GM12878 (cell line): Measurements from ENCODE around the gene GRB10. TPM values are rescaled to one million over a fixed set of nuclear protein-coding genes. Genes with fewer than 3 reads are reported as not detected.

Experiments used
- ATAC-seq: fragments of 200-7000 bp; cut with Tn5 transposase; 3 replicates; pipeline ENCODE4 v1.9.1; 2020; ENCODE audit warnings: mild to moderate bottlenecking, moderate library complexity
- BruUV-seq: library from RNA; stranded (reverse); fragments of 400-500 nt; replicated peaks from 2 replicates; lab custom pipeline; 2021; lab: Mats Ljungman, UMichigan
- CTCF ChIA-PET: fragments of 300-600 bp; sonication (Branson Sonifier 250); formaldehyde crosslinking; extraction: SDS; loops from one replicate; lab custom pipeline; 2021; ENCODE audit warnings: inconsistent platforms; lab: Yijun Ruan, JAX
- POLR2A ChIA-PET: fragments of 350-600 bp; formaldehyde crosslinking; extraction: SDS; loops from one replicate; lab custom pipeline; 2021; ENCODE audit warnings: inconsistent platforms; lab: Charles Lee
- RAD21 ChIA-PET: fragments of 300-600 bp; sonication (Branson Sonifier 250); formaldehyde crosslinking; loops from one replicate; lab custom pipeline; 2023; ENCODE audit warnings: antibody characterized with exemption; ENCODE audit not compliant: unreplicated experiment; lab: Charles Lee
- SMC1A ChIA-PET: fragments of 300-600 bp; sonication (Branson Sonifier 250); formaldehyde crosslinking; loops from one replicate; lab custom pipeline; 2023; ENCODE audit not compliant: unreplicated experiment, uncharacterized antibody; lab: Charles Lee
- DNase-seq: peaks from one replicate; pipeline ENCODE4 v3.0.0-alpha.2; 2011; ENCODE audit warnings: low read depth, low spot score
- FAIRE-seq: peaks from 3 replicates; lab custom pipeline; 2011; peaks lifted over from hg19 to GRCh38; lab: Jason Lieb, UNC
- H2AFZ ChIP-seq: 2 replicates; pipeline ENCODE4 v1.6.0; 2011; ENCODE audit warnings: low read depth, low read length, control low read depth; ENCODE audit not compliant: control insufficient read depth
- H3K27ac ChIP-seq: 2 replicates; pipeline ENCODE4 v1.5.1; 2011; ENCODE audit warnings: control low read depth; ENCODE audit not compliant: control insufficient read depth, insufficient read depth
- H3K27me3 ChIP-seq, 2 experiments: replicated peaks in 1 of 2; 2 replicates each; pipeline versions ENCODE4 v1.6.0 to v1.6.1; 2011; ENCODE audit warnings: low read length in 1 of 2; ENCODE audit not compliant: control insufficient read depth in 2 of 2, insufficient read depth in 2 of 2
- H3K36me3 ChIP-seq, 2 experiments: 2 replicates each; pipeline ENCODE4 v1.5.1; 2011; ENCODE audit warnings: low read length in 1 of 2; ENCODE audit not compliant: control insufficient read depth in 2 of 2, insufficient read depth in 2 of 2
- H3K4me1 ChIP-seq: 2 replicates; pipeline ENCODE4 v1.6.1; 2011; ENCODE audit warnings: mild to moderate bottlenecking, low read length, moderate library complexity, mixed read lengths; ENCODE audit not compliant: control insufficient read depth, insufficient read depth
- H3K4me2 ChIP-seq: 2 replicates; pipeline ENCODE4 v1.6.0; 2011; ENCODE audit warnings: control low read depth; ENCODE audit not compliant: control insufficient read depth, insufficient read depth
- H3K4me3 ChIP-seq: fragments of 200-600 bp; sonication (generic); 2 replicates; pipeline ENCODE4 v1.5.1; 2016
- H3K79me2 ChIP-seq: 2 replicates; pipeline ENCODE4 v1.6.0; 2011; ENCODE audit warnings: low read length; ENCODE audit not compliant: control insufficient read depth, insufficient read depth
- H3K9ac ChIP-seq: 2 replicates; pipeline ENCODE4 v1.8.0; 2011; ENCODE audit warnings: low read length, control low read depth, mixed read lengths; ENCODE audit not compliant: control insufficient read depth, insufficient read depth
- H3K9me3 ChIP-seq: replicated peaks from 3 replicates; pipeline ENCODE4 v1.5.1; 2011; ENCODE audit warnings: mild to moderate bottlenecking, low read length; ENCODE audit not compliant: control insufficient read depth, insufficient read depth
- H4K20me1 ChIP-seq: 2 replicates; pipeline ENCODE4 v1.6.0; 2011; ENCODE audit not compliant: control insufficient read depth, insufficient read depth
- ESRRA ChIP-seq: IDR thresholded peaks from 2 replicates; pipeline ENCODE4 v1.6.1; 2012; ENCODE audit warnings: mild to moderate bottlenecking, low read length, improper control_type of control experiment
- HDAC6 ChIP-seq: fragments of 200-600 bp; sonication (generic); IDR thresholded peaks from one replicate; pipeline ENCODE4 v1.8.0; 2017; ENCODE audit warnings: antibody characterized with exemption; ENCODE audit not compliant: unreplicated experiment
- NR2C1 ChIP-seq: fragments of 450-650 bp; IDR thresholded peaks from 2 replicates; pipeline ENCODE4 v1.6.1; 2017; ENCODE audit warnings: antibody characterized with exemption, mild to moderate bottlenecking, moderate library complexity
- PML ChIP-seq: IDR thresholded peaks from 2 replicates; pipeline ENCODE4 v1.6.1; 2012; ENCODE audit warnings: low read length, inconsistent platforms
- RAD21 ChIP-seq: IDR thresholded peaks from 2 replicates; pipeline ENCODE4 v1.6.1; 2011; ENCODE audit warnings: mild to moderate bottlenecking, low read depth, low read length, moderate library complexity; ENCODE audit not compliant: insufficient read depth
- SREBF2 ChIP-seq: IDR thresholded peaks from 2 replicates; pipeline ENCODE4 v1.6.1; 2012; ENCODE audit warnings: mild to moderate bottlenecking, low read length
- SUZ12 ChIP-seq: fragments of 200-600 bp; sonication (generic); IDR thresholded peaks from one replicate; pipeline ENCODE4 v1.6.1; 2018; ENCODE audit warnings: antibody characterized with exemption, mild to moderate bottlenecking; ENCODE audit not compliant: unreplicated experiment
- TBL1XR1 ChIP-seq: IDR thresholded peaks from 2 replicates; pipeline ENCODE4 v1.6.1; 2012; ENCODE audit warnings: low read depth, low read length, improper control_type of control experiment
- TCF7 ChIP-seq: IDR thresholded peaks from 2 replicates; pipeline ENCODE4 v1.6.1; 2014; ENCODE audit warnings: antibody characterized with exemption, borderline replicate concordance
- WRNIP1 ChIP-seq: IDR thresholded peaks from 2 replicates; pipeline ENCODE4 v1.6.1; 2011; ENCODE audit warnings: low read depth, low read length, improper control_type of control experiment, borderline replicate concordance
- WGBS: methylation state at CpG from one replicate; pipeline ENCODE4 v1.1.6; 2016; ENCODE audit warnings: low lambda C conversion rate; ENCODE audit not compliant: insufficient replicate concordance, insufficient coverage; ENCODE audit errors: missing lambda C conversion rate; 5-methylcytosine and 5-hydroxymethylcytosine counted together
- in situ Hi-C: fragments of 300-500 bp; cut with MboI; formaldehyde crosslinking; loops from 9 replicates; pipeline ENCODE4 v1.14.3; 2018; ENCODE audit warnings: mixed read lengths
- intact Hi-C: fragments of 100-400 bp; cut with micrococcal nuclease; formaldehyde crosslinking; loops from one replicate; pipeline ENCODE4 v1.14.2; 2022; ENCODE audit not compliant: unreplicated experiment
- polyA plus RNA-seq, 11 experiments: library from polyadenylated mRNA; depleted of rRNA in 4 of 11; unstranded in 6 of 11; stranded (reverse) in 5 of 11; fragments of >200 nt; fragmentation: Nextera tagmentation in 4 of 11; fragmentation: Illumina TruSeq in 1 of 11; extraction: Ambion mirVana in 4 of 11; extraction: Trizol in 1 of 11; gene quantifications; 1 replicate in 1 of 11; 2 replicates in 10 of 11; pipeline versions ENCODE4 v1.2.1 to v1.2.3, GENCODE V29; 2011 to 2016; ENCODE audit warnings: inconsistent platforms in 2 of 11, missing spikeins in 2 of 11, low read depth in 1 of 11
- total RNA-seq, 4 experiments: library from RNA; depleted of rRNA in 3 of 4; stranded (reverse); fragments of >200 nt in 3 of 4; fragmentation: Illumina TruSeq in 1 of 4; extraction: Trizol in 1 of 4; gene quantifications; 2 replicates each; pipeline versions ENCODE4 v1.2.1 to v1.2.3, GENCODE V29; 2013 to 2021
- TF ChIP-seq, protein P1 (sequence below): IDR thresholded peaks from 2 replicates; pipeline ENCODE4 v1.6.1; 2011; ENCODE audit warnings: borderline replicate concordance, low read depth, mild to moderate bottlenecking, moderate library complexity, low read length; ENCODE audit not compliant: insufficient read depth, poor library complexity, severe bottlenecking
- TF ChIP-seq, protein P2 (sequence below): IDR thresholded peaks from 2 replicates; pipeline ENCODE4 v1.6.1; 2012; ENCODE audit warnings: mild to moderate bottlenecking, low read depth, low read length
- TF ChIP-seq, protein P3 (sequence below): IDR thresholded peaks from 2 replicates; pipeline ENCODE4 v1.6.1; 2012; ENCODE audit warnings: low read length, inconsistent platforms

The GRB10 gene
- total and polyA plus RNA-seq, 10 of the 15 experiments (the other 5 are each of a cell fraction or from before 2014, with no cell fraction given) = 0.04 to 0.33 TPM; not detected in 8

DNA sequence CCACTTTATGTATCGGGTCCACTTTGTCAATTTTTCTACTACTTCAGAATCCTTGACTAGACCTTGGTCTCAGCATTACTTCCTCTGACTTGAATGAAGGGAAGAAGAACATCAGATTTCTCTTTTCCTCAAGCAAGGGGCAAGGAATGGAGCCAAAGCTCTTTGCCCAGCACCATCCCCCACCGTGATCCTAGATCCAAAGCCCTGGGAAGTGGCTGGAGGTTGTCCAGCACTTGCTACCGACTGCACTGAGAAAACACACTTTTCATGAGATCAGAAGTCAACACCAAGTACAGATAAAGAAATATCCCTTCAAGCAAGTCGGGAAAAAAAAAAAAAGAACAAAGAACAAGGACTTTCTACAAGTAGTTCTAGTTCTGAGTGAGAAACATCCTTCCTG lies 115.4 kb downstream of the GRB10 start:
- Histone ChIP-seq H4K20me1 (no peaks in the 10 kb centered on the region), H3K27ac (no peak overlapping the region), H3K79me2 (no peaks in the 10 kb centered on the region), H3K4me1 (peaks cover 23% of the 10 kb centered on the region), H3K9ac (no peak overlapping the region), H3K36me3 (no peaks in the 10 kb centered on the region), H3K9me3 (no peaks in the 10 kb centered on the region; the same call in 2 of the 3 replicates), H2AFZ (no peak overlapping the region), H3K27me3 (peaks cover 1 to 3% of the 10 kb centered on the region in 2 experiments; a peak in 3 of 4 replicates), H3K4me3 (no peak overlapping the region), H3K4me2 (no peak overlapping the region)
- RAD21 ChIA-PET = no interaction called here
- SMC1A ChIA-PET = no interaction called here
- intact Hi-C loops (no loop called here), in situ Hi-C loops (no loop called here)
- ATAC-seq = no peak
- TF ChIP-seq, protein P1, sequence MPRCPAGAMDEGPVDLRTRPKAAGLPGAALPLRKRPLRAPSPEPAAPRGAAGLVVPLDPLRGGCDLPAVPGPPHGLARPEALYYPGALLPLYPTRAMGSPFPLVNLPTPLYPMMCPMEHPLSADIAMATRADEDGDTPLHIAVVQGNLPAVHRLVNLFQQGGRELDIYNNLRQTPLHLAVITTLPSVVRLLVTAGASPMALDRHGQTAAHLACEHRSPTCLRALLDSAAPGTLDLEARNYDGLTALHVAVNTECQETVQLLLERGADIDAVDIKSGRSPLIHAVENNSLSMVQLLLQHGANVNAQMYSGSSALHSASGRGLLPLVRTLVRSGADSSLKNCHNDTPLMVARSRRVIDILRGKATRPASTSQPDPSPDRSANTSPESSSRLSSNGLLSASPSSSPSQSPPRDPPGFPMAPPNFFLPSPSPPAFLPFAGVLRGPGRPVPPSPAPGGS = no peak
- no peak for TF ChIP-seq PML
- TF ChIP-seq SREBF2 = no peak
- TF ChIP-seq TBL1XR1 = no peak
- no peak for TF ChIP-seq WRNIP1
- TF ChIP-seq ESRRA = no peak
- no peak for TF ChIP-seq SUZ12
- TF ChIP-seq TCF7 = no peak
- TF ChIP-seq NR2C1 = no peak
- TF ChIP-seq, protein P2, sequence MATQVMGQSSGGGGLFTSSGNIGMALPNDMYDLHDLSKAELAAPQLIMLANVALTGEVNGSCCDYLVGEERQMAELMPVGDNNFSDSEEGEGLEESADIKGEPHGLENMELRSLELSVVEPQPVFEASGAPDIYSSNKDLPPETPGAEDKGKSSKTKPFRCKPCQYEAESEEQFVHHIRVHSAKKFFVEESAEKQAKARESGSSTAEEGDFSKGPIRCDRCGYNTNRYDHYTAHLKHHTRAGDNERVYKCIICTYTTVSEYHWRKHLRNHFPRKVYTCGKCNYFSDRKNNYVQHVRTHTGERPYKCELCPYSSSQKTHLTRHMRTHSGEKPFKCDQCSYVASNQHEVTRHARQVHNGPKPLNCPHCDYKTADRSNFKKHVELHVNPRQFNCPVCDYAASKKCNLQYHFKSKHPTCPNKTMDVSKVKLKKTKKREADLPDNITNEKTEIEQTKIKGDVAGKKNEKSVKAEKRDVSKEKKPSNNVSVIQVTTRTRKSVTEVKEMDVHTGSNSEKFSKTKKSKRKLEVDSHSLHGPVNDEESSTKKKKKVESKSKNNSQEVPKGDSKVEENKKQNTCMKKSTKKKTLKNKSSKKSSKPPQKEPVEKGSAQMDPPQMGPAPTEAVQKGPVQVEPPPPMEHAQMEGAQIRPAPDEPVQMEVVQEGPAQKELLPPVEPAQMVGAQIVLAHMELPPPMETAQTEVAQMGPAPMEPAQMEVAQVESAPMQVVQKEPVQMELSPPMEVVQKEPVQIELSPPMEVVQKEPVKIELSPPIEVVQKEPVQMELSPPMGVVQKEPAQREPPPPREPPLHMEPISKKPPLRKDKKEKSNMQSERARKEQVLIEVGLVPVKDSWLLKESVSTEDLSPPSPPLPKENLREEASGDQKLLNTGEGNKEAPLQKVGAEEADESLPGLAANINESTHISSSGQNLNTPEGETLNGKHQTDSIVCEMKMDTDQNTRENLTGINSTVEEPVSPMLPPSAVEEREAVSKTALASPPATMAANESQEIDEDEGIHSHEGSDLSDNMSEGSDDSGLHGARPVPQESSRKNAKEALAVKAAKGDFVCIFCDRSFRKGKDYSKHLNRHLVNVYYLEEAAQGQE = no peak
- no peak for TF ChIP-seq RAD21
- TF ChIP-seq, protein P3, sequence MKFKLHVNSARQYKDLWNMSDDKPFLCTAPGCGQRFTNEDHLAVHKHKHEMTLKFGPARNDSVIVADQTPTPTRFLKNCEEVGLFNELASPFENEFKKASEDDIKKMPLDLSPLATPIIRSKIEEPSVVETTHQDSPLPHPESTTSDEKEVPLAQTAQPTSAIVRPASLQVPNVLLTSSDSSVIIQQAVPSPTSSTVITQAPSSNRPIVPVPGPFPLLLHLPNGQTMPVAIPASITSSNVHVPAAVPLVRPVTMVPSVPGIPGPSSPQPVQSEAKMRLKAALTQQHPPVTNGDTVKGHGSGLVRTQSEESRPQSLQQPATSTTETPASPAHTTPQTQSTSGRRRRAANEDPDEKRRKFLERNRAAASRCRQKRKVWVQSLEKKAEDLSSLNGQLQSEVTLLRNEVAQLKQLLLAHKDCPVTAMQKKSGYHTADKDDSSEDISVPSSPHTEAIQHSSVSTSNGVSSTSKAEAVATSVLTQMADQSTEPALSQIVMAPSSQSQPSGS = no peak
- TF ChIP-seq HDAC6 = no peak
- CTCF ChIA-PET = no interaction called here
- no peak for DNase-seq
- BruUV-seq = no TSS peak
- 27% methylated on average over 4 of the region's 4 CpGs for WGBS
- no peak for FAIRE-seq
- POLR2A ChIA-PET = no interaction called here
